ENCODE data around the gene OXSR1. TPM values are rescaled to one million over a fixed set of nuclear protein-coding genes. Genes with fewer than 3 reads are reported as not detected.

Gene OXSR1
- total and polyA plus RNA-seq, 10 of the 15 experiments (the other 5 are each of a cell fraction or from before 2014, with no cell fraction given), result 12.4 to 54.6 (median 35.7) TPM

GRCh38 chr3:38163117-38163840 is 2.1 kb upstream of the OXSR1 start:
- CTCF ChIA-PET, result interaction anchor here (1.4 to 6.1 kb wide), 7 partner anchors 9 to 48 kb away, joined by 4 to 74 read pairs (median 12); partner anchors contain the start of genes ACAA1 and MYD88
- Histone ChIP-seq H3K36me3 (ENCODE audit: control insufficient read depth in 2 of 2, insufficient read depth in 2 of 2, low read length in 1 of 2) (no peaks in the 10 kb centered on the region), H3K9me3 (replicated peaks; ENCODE audit: control insufficient read depth, insufficient read depth, low read length) (peaks cover 2% of the 10 kb centered on the region; the same call in 1 of the 3 replicates), H2AFZ (ENCODE audit: control insufficient read depth, low read depth, low read length) (no peak overlapping the region), H3K9ac (ENCODE audit: control insufficient read depth, insufficient read depth, low read length) (no peak overlapping the region), H3K79me2 (ENCODE audit: control insufficient read depth, insufficient read depth, low read length) (peaks cover 29% of the 10 kb centered on the region), H3K4me2 (ENCODE audit: control insufficient read depth, insufficient read depth) (no peak overlapping the region), H3K27ac (ENCODE audit: control insufficient read depth, insufficient read depth) (no peak overlapping the region), H4K20me1 (ENCODE audit: control insufficient read depth, insufficient read depth) (0 out of 2 replicates have a peak, but pooled peaks cover 4% of the 10 kb centered on the region), H3K4me1 (ENCODE audit: control insufficient read depth, insufficient read depth, low read length) (peaks cover 4% of the 10 kb centered on the region; the same call in 1 of the 2 replicates), H3K4me3 (no peak overlapping the region), H3K27me3 (replicated peaks in 1 of 2; ENCODE audit: control insufficient read depth in 2 of 2, insufficient read depth in 2 of 2, low read length in 1 of 2) (no peaks in the 10 kb centered on the region)
- POLR2A ChIA-PET, result interaction anchor here (1.0 to 6.1 kb wide), 4 partner anchors 9 to 48 kb away, joined by 4 to 146 read pairs (median 56); partner anchors contain the start of genes ACAA1 and MYD88
- DNase-seq (ENCODE audit: low read depth, low spot score) (no peak), FAIRE-seq (no peak), ATAC-seq (no peak)
- in situ Hi-C loops (cut with MboI) (no loop called here), intact Hi-C loops (cut with micrococcal nuclease; ENCODE audit: unreplicated experiment) (no loop called here)
- TF ChIP-seq, protein P1, sequence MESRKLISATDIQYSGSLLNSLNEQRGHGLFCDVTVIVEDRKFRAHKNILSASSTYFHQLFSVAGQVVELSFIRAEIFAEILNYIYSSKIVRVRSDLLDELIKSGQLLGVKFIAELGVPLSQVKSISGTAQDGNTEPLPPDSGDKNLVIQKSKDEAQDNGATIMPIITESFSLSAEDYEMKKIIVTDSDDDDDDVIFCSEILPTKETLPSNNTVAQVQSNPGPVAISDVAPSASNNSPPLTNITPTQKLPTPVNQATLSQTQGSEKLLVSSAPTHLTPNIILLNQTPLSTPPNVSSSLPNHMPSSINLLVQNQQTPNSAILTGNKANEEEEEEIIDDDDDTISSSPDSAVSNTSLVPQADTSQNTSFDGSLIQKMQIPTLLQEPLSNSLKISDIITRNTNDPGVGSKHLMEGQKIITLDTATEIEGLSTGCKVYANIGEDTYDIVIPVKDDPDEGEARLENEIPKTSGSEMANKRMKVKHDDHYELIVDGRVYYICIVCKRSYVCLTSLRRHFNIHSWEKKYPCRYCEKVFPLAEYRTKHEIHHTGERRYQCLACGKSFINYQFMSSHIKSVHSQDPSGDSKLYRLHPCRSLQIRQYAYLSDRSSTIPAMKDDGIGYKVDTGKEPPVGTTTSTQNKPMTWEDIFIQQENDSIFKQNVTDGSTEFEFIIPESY (IDR thresholded peaks at IDR 0.05), result peak; percentile 99
- TF ChIP-seq CHD4 (IDR thresholded peaks at IDR 0.05) (no peak), ZNF217 (IDR thresholded peaks at IDR 0.05) (no peak), PRDM15 (CRISPR knock-in tag; IDR thresholded peaks at IDR 0.05) (no peak), ATF2 (IDR thresholded peaks at IDR 0.05; ENCODE audit: low read length) (no peak)
- TF ChIP-seq, protein P2, sequence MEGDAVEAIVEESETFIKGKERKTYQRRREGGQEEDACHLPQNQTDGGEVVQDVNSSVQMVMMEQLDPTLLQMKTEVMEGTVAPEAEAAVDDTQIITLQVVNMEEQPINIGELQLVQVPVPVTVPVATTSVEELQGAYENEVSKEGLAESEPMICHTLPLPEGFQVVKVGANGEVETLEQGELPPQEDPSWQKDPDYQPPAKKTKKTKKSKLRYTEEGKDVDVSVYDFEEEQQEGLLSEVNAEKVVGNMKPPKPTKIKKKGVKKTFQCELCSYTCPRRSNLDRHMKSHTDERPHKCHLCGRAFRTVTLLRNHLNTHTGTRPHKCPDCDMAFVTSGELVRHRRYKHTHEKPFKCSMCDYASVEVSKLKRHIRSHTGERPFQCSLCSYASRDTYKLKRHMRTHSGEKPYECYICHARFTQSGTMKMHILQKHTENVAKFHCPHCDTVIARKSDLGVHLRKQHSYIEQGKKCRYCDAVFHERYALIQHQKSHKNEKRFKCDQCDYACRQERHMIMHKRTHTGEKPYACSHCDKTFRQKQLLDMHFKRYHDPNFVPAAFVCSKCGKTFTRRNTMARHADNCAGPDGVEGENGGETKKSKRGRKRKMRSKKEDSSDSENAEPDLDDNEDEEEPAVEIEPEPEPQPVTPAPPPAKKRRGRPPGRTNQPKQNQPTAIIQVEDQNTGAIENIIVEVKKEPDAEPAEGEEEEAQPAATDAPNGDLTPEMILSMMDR (IDR thresholded peaks at IDR 0.05 in 2 of 3, conservative IDR thresholded peaks at IDR 0.05 in 1 of 3; ENCODE audit: control insufficient read depth in 2 of 3, extremely low read depth in 1 of 3, insufficient read depth in 1 of 3, low read depth in 3 of 3, low read length in 3 of 3), result peak in 2 of 3 experiments; percentile 21 to 34; a peak in 2 of 6 replicates
- RAD21 ChIA-PET (ENCODE audit: unreplicated experiment), result interaction anchor here (1.2 to 5.5 kb wide), 5 partner anchors 9 to 32 kb away, joined by 3 to 62 read pairs (median 15); partner anchors contain the start of genes ACAA1 and MYD88
- 26% methylated on average over 12 of the region's 12 CpGs for WGBS (ENCODE audit: insufficient coverage, insufficient replicate concordance, low lambda C conversion rate, missing lambda C conversion rate)
- no TSS peak for BruUV-seq (replicated peaks)
- SMC1A ChIA-PET (ENCODE audit: uncharacterized antibody, unreplicated experiment), result interaction anchor here (0.9 to 5.8 kb wide), 7 partner anchors 8 to 69 kb away, joined by 4 to 92 read pairs (median 6); partner anchors contain the start of genes ACAA1 and MYD88

Measured in GM12878 (cell line).